Measurements from ENCODE around the gene KCNK15. TPM values are rescaled to one million over a fixed set of nuclear protein-coding genes. Genes with fewer than 3 reads are reported as not detected.

The KCNK15 gene
- total RNA-seq, 6 experiments from 2014 or later, result 0.07 to 0.43 (median 0.19) TPM; not detected in 2

- Histone ChIP-seq H3K9me3 (no peaks in the 10 kb centered on the region), H3K27ac (no peak overlapping the region), H3K27me3 (no peaks in the 10 kb centered on the region), H3K4me3 (no peak overlapping the region), H3K36me3 (no peaks in the 10 kb centered on the region), H3K4me1 (no peaks in the 10 kb centered on the region)
- ATAC-seq (no peak), DNase-seq (no peak)
- 10% methylated on average over 7 of the region's 7 CpGs for WGBS (ENCODE audit: insufficient coverage, low coverage, low lambda C conversion rate, missing lambda C conversion rate)
- TF ChIP-seq CTCF (IDR thresholded peaks at IDR 0.05) (no peak), POLR2A (IDR thresholded peaks at IDR 0.05) (no peak)
- intact Hi-C loops (cut with DNase I), result no loop called here
Measured at GRCh38 chr20:44776980-44777379, 31.3 kb downstream of the KCNK15 start.

GRCh38 chr20:44780226-44780625 lies 34.6 kb downstream of the KCNK15 start:
- DNase-seq (no peak), ATAC-seq (peak in 1 of 4 donors; percentile 49)
- Histone ChIP-seq H3K27ac (no peak overlapping the region), H3K27me3 (no peaks in the 10 kb centered on the region), H3K4me3 (no peak overlapping the region), H3K9me3 (no peaks in the 10 kb centered on the region), H3K36me3 (no peaks in the 10 kb centered on the region), H3K4me1 (no peaks in the 10 kb centered on the region)
- WGBS (ENCODE audit: insufficient coverage, low coverage, low lambda C conversion rate, missing lambda C conversion rate), result 26% methylated on average over 5 of the region's 5 CpGs
- intact Hi-C loops (cut with DNase I), result no loop called here
- TF ChIP-seq POLR2A (IDR thresholded peaks at IDR 0.05), result no peak
- TF ChIP-seq CTCF (IDR thresholded peaks at IDR 0.05), result no peak

GRCh38 chr20:44781118-44781517 lies 35.5 kb downstream of the KCNK15 start:
- DNase-seq, result no peak
- intact Hi-C loops (cut with DNase I), result no loop called here
- WGBS (ENCODE audit: insufficient coverage, low coverage, low lambda C conversion rate, missing lambda C conversion rate), result 59% methylated on average over 3 of the region's 3 CpGs
- H3K9me3 ChIP-seq, result no peaks in the 10 kb centered on the region
- no peak overlapping the region for H3K27ac ChIP-seq
- H3K4me3 ChIP-seq, result no peak overlapping the region
- no peak for ATAC-seq
- H3K36me3 ChIP-seq, result no peaks in the 10 kb centered on the region
- no peaks in the 10 kb centered on the region for H3K4me1 ChIP-seq
- no peaks in the 10 kb centered on the region for H3K27me3 ChIP-seq
- no peak for TF ChIP-seq POLR2A (IDR thresholded peaks at IDR 0.05)
- TF ChIP-seq CTCF (IDR thresholded peaks at IDR 0.05), result no peak

- intact Hi-C loops (cut with DNase I), result no loop called here
- Histone ChIP-seq H3K4me3 (no peak overlapping the region), H3K36me3 (no peaks in the 10 kb centered on the region), H3K27ac (no peak overlapping the region), H3K4me1 (no peaks in the 10 kb centered on the region), H3K9me3 (no peaks in the 10 kb centered on the region), H3K27me3 (no peaks in the 10 kb centered on the region)
- 33% methylated on average over 1 of the region's 3 CpGs for WGBS (ENCODE audit: insufficient coverage, low coverage, low lambda C conversion rate, missing lambda C conversion rate)
- DNase-seq, result no peak
- no peak for ATAC-seq
- no peak for TF ChIP-seq POLR2A (IDR thresholded peaks at IDR 0.05)
- no peak for TF ChIP-seq CTCF (IDR thresholded peaks at IDR 0.05)
Measured at GRCh38 chr20:44781791-44782190, 36.1 kb downstream of the KCNK15 start.

GRCh38 chr20:44784688-44785087 lies 39.0 kb downstream of the KCNK15 start:
- H3K9me3 ChIP-seq, result no peaks in the 10 kb centered on the region
- DNase-seq, result no peak
- no peaks in the 10 kb centered on the region for H3K4me1 ChIP-seq
- intact Hi-C loops (cut with DNase I), result no loop called here
- no peak for ATAC-seq
- WGBS (ENCODE audit: insufficient coverage, low coverage, low lambda C conversion rate, missing lambda C conversion rate), result 40% methylated on average over 1 of the region's 1 CpG
- no peaks in the 10 kb centered on the region for H3K27me3 ChIP-seq
- H3K4me3 ChIP-seq, result no peak overlapping the region
- no peak for TF ChIP-seq CTCF (IDR thresholded peaks at IDR 0.05)
- no peak for TF ChIP-seq POLR2A (IDR thresholded peaks at IDR 0.05)
- H3K36me3 ChIP-seq, result no peaks in the 10 kb centered on the region
- no peak overlapping the region for H3K27ac ChIP-seq
